T-helper 1 cell treated with Interleukin-12 subunit alpha and Interleukin-12 subunit beta and Interleukin-4 antibody, amounts not matched to agents 30 ng/mL and 1 ng/mL, for 36 hours (primary cell): ENCODE results near the gene DLG2. TPM values are rescaled to one million over a fixed set of nuclear protein-coding genes. Genes with fewer than 3 reads are reported as not detected.

Source experiments
- intact Hi-C: fragments of 100-400 bp; cut with micrococcal nuclease; formaldehyde crosslinking; loops from one replicate; pipeline ENCODE4 v1.15.1; 2024
- total RNA-seq: library from RNA; stranded (reverse); gene quantifications from 2 replicates; pipeline ENCODE4 v1.2.3, GENCODE V29; 2022

The DLG2 gene
- total RNA-seq, 1 donor from 2014 or later, result 0.88 TPM

GRCh38 chr11:83895516-83895915 lies 1731.6 kb downstream of the DLG2 start:
- intact Hi-C loops, result no loop called here

GRCh38 chr11:83881428-83881827 lies 1745.7 kb downstream of the DLG2 start:
- intact Hi-C loops, result no loop called here

- intact Hi-C loops, result no loop called here
These were observed 1756.1 kb downstream of the DLG2 start for GRCh38 chr11:83871054-83871453.

- intact Hi-C loops, result no loop called here
These were observed 1760.5 kb downstream of the DLG2 start for GRCh38 chr11:83866655-83867054.

- intact Hi-C loops, result no loop called here
These were observed 1761.3 kb downstream of the DLG2 start for GRCh38 chr11:83865636-83866461.

GRCh38 chr11:83864412-83865057 lies 1762.6 kb downstream of the DLG2 start:
- intact Hi-C loops, result no loop called here

- intact Hi-C loops, result no loop called here
These were observed 1763.9 kb downstream of the DLG2 start for GRCh38 chr11:83863272-83863671.

- intact Hi-C loops, result no loop called here
These were observed 1764.5 kb downstream of the DLG2 start for GRCh38 chr11:83862691-83863090.

- intact Hi-C loops, result no loop called here
These were observed 1765.1 kb downstream of the DLG2 start for GRCh38 chr11:83862033-83862432.

- intact Hi-C loops, result no loop called here
These were observed 1768.5 kb downstream of the DLG2 start for GRCh38 chr11:83858694-83859093.

GRCh38 chr11:83855237-83855636 lies 1771.9 kb downstream of the DLG2 start:
- intact Hi-C loops, result no loop called here

- intact Hi-C loops, result no loop called here
These were observed 1774.2 kb downstream of the DLG2 start for GRCh38 chr11:83852775-83853442.

- intact Hi-C loops, result no loop called here
These were observed 1775.1 kb downstream of the DLG2 start for GRCh38 chr11:83852012-83852411.

GRCh38 chr11:83847467-83848034 lies 1779.6 kb downstream of the DLG2 start:
- intact Hi-C loops, result no loop called here

GRCh38 chr11:83845797-83846196 lies 1781.3 kb downstream of the DLG2 start:
- intact Hi-C loops, result no loop called here

GRCh38 chr11:83840326-83840725 lies 1786.8 kb downstream of the DLG2 start:
- intact Hi-C loops, result no loop called here

- intact Hi-C loops, result loop anchor here (2.0 kb wide), 1 partner anchor 728 kb away; no protein-coding TSS in a partner anchor
These were observed 1790.1 kb downstream of the DLG2 start for GRCh38 chr11:83836883-83837654.

- intact Hi-C loops, result loop anchor here (2.0 kb wide), 1 partner anchor 729 kb away; no protein-coding TSS in a partner anchor
These were observed 1791.1 kb downstream of the DLG2 start for GRCh38 chr11:83836065-83836464.

GRCh38 chr11:83835423-83835822 lies 1791.7 kb downstream of the DLG2 start:
- intact Hi-C loops, result no loop called here

GRCh38 chr11:83831929-83832328 lies 1795.2 kb downstream of the DLG2 start:
- intact Hi-C loops, result no loop called here
